Measurements from ENCODE around the gene ABCC11.
"Not testable (repeated sequence)": the region's sequence is repeated elsewhere in the genome, so short reads cannot be mapped to it uniquely, and the experiment has no call there.

ABCC11 gene

GRCh38 chr16:48197294-48197693 is 50.0 kb downstream of the ABCC11 start:
- DNase-seq, result no peak

GRCh38 chr16:48194828-48195556 is 52.3 kb downstream of the ABCC11 start:
- no peak for DNase-seq

GRCh38 chr16:48193846-48194245 is 53.5 kb downstream of the ABCC11 start:
- no peak for DNase-seq

- peak; percentile 13 for DNase-seq
Measured at GRCh38 chr16:48188449-48189102, 58.8 kb downstream of the ABCC11 start.

- DNase-seq, result no peak
Measured at GRCh38 chr16:48187779-48188178, 59.6 kb downstream of the ABCC11 start.

GRCh38 chr16:48184681-48185080 is 62.7 kb downstream of the ABCC11 start:
- no peak for DNase-seq

- DNase-seq, result no peak
Measured at GRCh38 chr16:48182979-48183537, 64.3 kb downstream of the ABCC11 start.

- not testable (repeated sequence) for DNase-seq
Measured at GRCh38 chr16:48181746-48182520, 65.4 kb downstream of the ABCC11 start.

GRCh38 chr16:48180868-48181480 is 66.4 kb downstream of the ABCC11 start:
- no peak for DNase-seq

- DNase-seq, result no peak
Measured at GRCh38 chr16:48176635-48177408, 70.5 kb downstream of the ABCC11 start.

GRCh38 chr16:48173889-48174288 is 73.5 kb downstream of the ABCC11 start:
- no peak for DNase-seq

GRCh38 chr16:48172682-48173081 is 74.7 kb downstream of the ABCC11 start:
- no peak for DNase-seq

- no peak for DNase-seq
Measured at GRCh38 chr16:48169896-48170295, 77.4 kb downstream of the ABCC11 start.

GRCh38 chr16:48168075-48168474 is 79.3 kb downstream of the ABCC11 start:
- no peak for DNase-seq

- DNase-seq, result not testable (repeated sequence)
Measured at GRCh38 chr16:48166617-48167016, 80.7 kb downstream of the ABCC11 start.

GRCh38 chr16:48165961-48166578 is 81.3 kb downstream of the ABCC11 start:
- no peak for DNase-seq

- DNase-seq, result peak; percentile 3
Measured at GRCh38 chr16:48164907-48165715, 82.2 kb downstream of the ABCC11 start.

GRCh38 chr16:48162839-48163410 is 84.4 kb downstream of the ABCC11 start:
- DNase-seq, result no peak

GRCh38 chr16:48161906-48162305 is 85.4 kb downstream of the ABCC11 start:
- no peak for DNase-seq

- DNase-seq, result no peak
Measured at GRCh38 chr16:48160575-48160974, 86.8 kb downstream of the ABCC11 start.
